Stimulated activated naive CD8-positive, alpha-beta T cell treated with anti-CD3 and anti-CD28 coated beads, Interleukin-15, Interleukin-2, amounts not matched to agents 100 ng/mL and 50 ng/mL, for 24 hours (primary cell): ENCODE data around the gene MYL9.

ENCODE experiments used
- H3K27ac Mint-ChIP-seq: one replicate; pipeline ENCODE4 v1.8.0; 2021; ENCODE audit warnings: mild to moderate bottlenecking, mixed read lengths
- H3K27me3 Mint-ChIP-seq: one replicate; pipeline ENCODE4 v1.8.0; 2021; ENCODE audit warnings: mixed read lengths
- H3K36me3 Mint-ChIP-seq: one replicate; pipeline ENCODE4 v1.8.0; 2021; ENCODE audit warnings: low read depth, mixed read lengths
- H3K4me1 Mint-ChIP-seq: one replicate; pipeline ENCODE4 v1.8.0; 2021; ENCODE audit warnings: low read depth, mixed read lengths
- H3K4me3 Mint-ChIP-seq: one replicate; pipeline ENCODE4 v1.8.0; 2021; ENCODE audit warnings: mild to moderate bottlenecking, mixed read lengths
- H3K9me3 Mint-ChIP-seq: one replicate; pipeline ENCODE4 v1.8.0; 2021; ENCODE audit warnings: mixed read lengths

Gene MYL9

GRCh38 chr20:36540551-36541211 lies 638 bp upstream of the MYL9 start:
- no peak overlapping the region for H3K4me3 Mint-ChIP-seq
- no peaks in the 10 kb centered on the region for H3K9me3 Mint-ChIP-seq
- H3K27ac Mint-ChIP-seq, result no peak overlapping the region
- H3K4me1 Mint-ChIP-seq, result peaks cover 3% of the 10 kb centered on the region
- no peaks in the 10 kb centered on the region for H3K27me3 Mint-ChIP-seq
- no peaks in the 10 kb centered on the region for H3K36me3 Mint-ChIP-seq

GRCh38 chr20:36541768-36542488 lies 609 bp downstream of the MYL9 start:
- Mint-ChIP-seq H3K4me1 (peaks cover 3% of the 10 kb centered on the region), H3K27me3 (no peaks in the 10 kb centered on the region), H3K27ac (no peak overlapping the region), H3K36me3 (no peaks in the 10 kb centered on the region), H3K9me3 (no peaks in the 10 kb centered on the region), H3K4me3 (no peak overlapping the region)

- Mint-ChIP-seq H3K4me1 (peaks cover 3% of the 10 kb centered on the region), H3K4me3 (no peak overlapping the region), H3K36me3 (no peaks in the 10 kb centered on the region), H3K27me3 (no peaks in the 10 kb centered on the region), H3K27ac (no peak overlapping the region), H3K9me3 (no peaks in the 10 kb centered on the region)
Observed at GRCh38 chr20:36542516-36543183, 1.3 kb downstream of the MYL9 start.

- H3K9me3 Mint-ChIP-seq, result no peaks in the 10 kb centered on the region
- H3K36me3 Mint-ChIP-seq, result no peaks in the 10 kb centered on the region
- no peaks in the 10 kb centered on the region for H3K27me3 Mint-ChIP-seq
- peaks cover 3% of the 10 kb centered on the region for H3K4me1 Mint-ChIP-seq
- no peak overlapping the region for H3K27ac Mint-ChIP-seq
- H3K4me3 Mint-ChIP-seq, result no peak overlapping the region
Observed at GRCh38 chr20:36543184-36544133, 2.1 kb downstream of the MYL9 start.

GRCh38 chr20:36544134-36545018 lies 3.1 kb downstream of the MYL9 start:
- Mint-ChIP-seq H3K27ac (no peak overlapping the region), H3K36me3 (no peaks in the 10 kb centered on the region), H3K27me3 (no peaks in the 10 kb centered on the region)

GRCh38 chr20:36546111-36546736 lies 4.9 kb downstream of the MYL9 start:
- Mint-ChIP-seq H3K27ac (no peak overlapping the region), H3K4me1 (no peaks in the 10 kb centered on the region), H3K9me3 (no peaks in the 10 kb centered on the region), H3K27me3 (no peaks in the 10 kb centered on the region), H3K36me3 (no peaks in the 10 kb centered on the region), H3K4me3 (no peak overlapping the region)

More at GRCh38 chr20:36544134-36545018, 3.1 kb downstream of the MYL9 start:
- H3K4me1 Mint-ChIP-seq, result peaks cover 3% of the 10 kb centered on the region
- no peak overlapping the region for H3K4me3 Mint-ChIP-seq
- H3K9me3 Mint-ChIP-seq, result no peaks in the 10 kb centered on the region

GRCh38 chr20:36547186-36548005 lies 6.1 kb downstream of the MYL9 start:
- Mint-ChIP-seq H3K36me3 (no peaks in the 10 kb centered on the region), H3K27ac (no peak overlapping the region), H3K27me3 (no peaks in the 10 kb centered on the region), H3K4me3 (no peak overlapping the region), H3K4me1 (no peaks in the 10 kb centered on the region), H3K9me3 (no peaks in the 10 kb centered on the region)

GRCh38 chr20:36548006-36548315 lies 6.6 kb downstream of the MYL9 start:
- H3K36me3 Mint-ChIP-seq, result no peaks in the 10 kb centered on the region
- no peak overlapping the region for H3K4me3 Mint-ChIP-seq
- no peaks in the 10 kb centered on the region for H3K27me3 Mint-ChIP-seq
- no peaks in the 10 kb centered on the region for H3K9me3 Mint-ChIP-seq
- H3K27ac Mint-ChIP-seq, result no peak overlapping the region
- H3K4me1 Mint-ChIP-seq, result no peaks in the 10 kb centered on the region

GRCh38 chr20:36548704-36549627 lies 7.6 kb downstream of the MYL9 start:
- H3K27me3 Mint-ChIP-seq, result no peaks in the 10 kb centered on the region
- H3K9me3 Mint-ChIP-seq, result no peaks in the 10 kb centered on the region
- H3K4me1 Mint-ChIP-seq, result no peaks in the 10 kb centered on the region
- no peak overlapping the region for H3K4me3 Mint-ChIP-seq
- no peaks in the 10 kb centered on the region for H3K36me3 Mint-ChIP-seq
- no peak overlapping the region for H3K27ac Mint-ChIP-seq

GRCh38 chr20:36549628-36549941 lies 8.3 kb downstream of the MYL9 start:
- no peaks in the 10 kb centered on the region for H3K36me3 Mint-ChIP-seq
- H3K4me1 Mint-ChIP-seq, result no peaks in the 10 kb centered on the region
- no peaks in the 10 kb centered on the region for H3K9me3 Mint-ChIP-seq
- no peak overlapping the region for H3K27ac Mint-ChIP-seq
- no peak overlapping the region for H3K4me3 Mint-ChIP-seq
- no peaks in the 10 kb centered on the region for H3K27me3 Mint-ChIP-seq

GRCh38 chr20:36549942-36550789 lies 8.8 kb downstream of the MYL9 start:
- H3K36me3 Mint-ChIP-seq, result no peaks in the 10 kb centered on the region
- H3K9me3 Mint-ChIP-seq, result no peaks in the 10 kb centered on the region
- no peaks in the 10 kb centered on the region for H3K27me3 Mint-ChIP-seq
- no peak overlapping the region for H3K27ac Mint-ChIP-seq
- H3K4me1 Mint-ChIP-seq, result no peaks in the 10 kb centered on the region
- no peak overlapping the region for H3K4me3 Mint-ChIP-seq
